Stimulated activated memory B cell treated with anti-CD40 and anti-IgM and Interleukin-4, amounts not matched to agents 10 μg/mL and 1 μg/mL and 100 μg/mL, for 72 hours (primary cell): Measurements from ENCODE around the gene RASGRP3.
"Not testable (repeated sequence)": the region's sequence is repeated elsewhere in the genome, so short reads cannot be mapped to it uniquely, and the experiment has no call there.

Experiments used
- ATAC-seq: fragments of 150-1000 bp; cut with Tn5 transposase; 2 replicates; pipeline ENCODE4 v1.10.0; 2021
- H3K27ac Mint-ChIP-seq: one replicate; pipeline ENCODE4 v1.8.0; 2022; ENCODE audit warnings: mild to moderate bottlenecking, mixed read lengths
- H3K27me3 Mint-ChIP-seq: one replicate; pipeline ENCODE4 v1.8.0; 2022; ENCODE audit warnings: mixed read lengths
- H3K36me3 Mint-ChIP-seq: one replicate; pipeline ENCODE4 v1.8.0; 2022; ENCODE audit warnings: mixed read lengths
- H3K4me1 Mint-ChIP-seq: one replicate; pipeline ENCODE4 v1.8.0; 2022; ENCODE audit warnings: mixed read lengths
- H3K4me3 Mint-ChIP-seq: one replicate; pipeline ENCODE4 v1.8.0; 2022; ENCODE audit warnings: mild to moderate bottlenecking, moderate library complexity, mixed read lengths
- H3K9me3 Mint-ChIP-seq: one replicate; pipeline ENCODE4 v1.8.0; 2022; ENCODE audit warnings: mixed read lengths

Gene RASGRP3

GRCh38 chr2:33476131-33476792, at the start of gene RASGRP3:
TSS of gene RASGRP3 (plus strand) at chr2:33476649. CDS start at chr2:33515137, 38,488 bp downstream.
- Mint-ChIP-seq H3K27ac (peak within 1 kb of the TSS; percentile 100), H3K9me3 (no peaks in the 10 kb centered on the region), H3K4me1 (peaks cover 40% of the 10 kb centered on the region), H3K4me3 (peak within 1 kb of the TSS; percentile 97), H3K36me3 (peaks cover 22% of the 10 kb centered on the region), H3K27me3 (no peaks in the 10 kb centered on the region)
- ATAC-seq, result peak; percentile 82

- ATAC-seq, result no peak
- Mint-ChIP-seq H3K27me3 (no peaks in the 10 kb centered on the region), H3K27ac (no peak overlapping the region), H3K4me1 (no peaks in the 10 kb centered on the region), H3K9me3 (no peaks in the 10 kb centered on the region), H3K4me3 (no peak overlapping the region), H3K36me3 (no peaks in the 10 kb centered on the region)
Observed at GRCh38 chr2:33426666-33427231, 49.7 kb upstream of the RASGRP3 start.

- H3K4me1 Mint-ChIP-seq, result no peaks in the 10 kb centered on the region
- H3K9me3 Mint-ChIP-seq, result no peaks in the 10 kb centered on the region
- no peaks in the 10 kb centered on the region for H3K36me3 Mint-ChIP-seq
- no peak overlapping the region for H3K27ac Mint-ChIP-seq
- H3K27me3 Mint-ChIP-seq, result no peaks in the 10 kb centered on the region
- no peak for ATAC-seq
- H3K4me3 Mint-ChIP-seq, result no peak overlapping the region
Observed at GRCh38 chr2:33430077-33430476, 46.4 kb upstream of the RASGRP3 start.

- Mint-ChIP-seq H3K9me3 (no peaks in the 10 kb centered on the region), H3K4me1 (no peaks in the 10 kb centered on the region)
- no peak for ATAC-seq
Observed at GRCh38 chr2:33430856-33431255, 45.6 kb upstream of the RASGRP3 start.

GRCh38 chr2:33432871-33433270, 43.6 kb upstream of the RASGRP3 start:
- Mint-ChIP-seq H3K9me3 (no peaks in the 10 kb centered on the region), H3K36me3 (no peaks in the 10 kb centered on the region), H3K27me3 (no peaks in the 10 kb centered on the region), H3K27ac (no peak overlapping the region), H3K4me1 (no peaks in the 10 kb centered on the region), H3K4me3 (no peak overlapping the region)
- no peak for ATAC-seq

More at GRCh38 chr2:33430856-33431255, 45.6 kb upstream of the RASGRP3 start:
- H3K4me3 Mint-ChIP-seq, result no peak overlapping the region
- H3K36me3 Mint-ChIP-seq, result no peaks in the 10 kb centered on the region
- no peaks in the 10 kb centered on the region for H3K27me3 Mint-ChIP-seq
- H3K27ac Mint-ChIP-seq, result no peak overlapping the region

GRCh38 chr2:33433279-33434235, 42.9 kb upstream of the RASGRP3 start:
- H3K4me3 Mint-ChIP-seq, result no peak overlapping the region
- H3K27me3 Mint-ChIP-seq, result no peaks in the 10 kb centered on the region
- H3K27ac Mint-ChIP-seq, result no peak overlapping the region
- H3K36me3 Mint-ChIP-seq, result no peaks in the 10 kb centered on the region
- H3K9me3 Mint-ChIP-seq, result no peaks in the 10 kb centered on the region
- no peak for ATAC-seq
- no peaks in the 10 kb centered on the region for H3K4me1 Mint-ChIP-seq

GRCh38 chr2:33435518-33435917, 40.9 kb upstream of the RASGRP3 start:
- Mint-ChIP-seq H3K27me3 (no peaks in the 10 kb centered on the region), H3K36me3 (no peaks in the 10 kb centered on the region), H3K27ac (no peak overlapping the region), H3K9me3 (no peaks in the 10 kb centered on the region), H3K4me3 (no peak overlapping the region), H3K4me1 (no peaks in the 10 kb centered on the region)
- ATAC-seq, result no peak

GRCh38 chr2:33436083-33436482, 40.4 kb upstream of the RASGRP3 start:
- ATAC-seq, result no peak
- no peaks in the 10 kb centered on the region for H3K36me3 Mint-ChIP-seq

GRCh38 chr2:33437297-33437696, 39.2 kb upstream of the RASGRP3 start:
- Mint-ChIP-seq H3K27ac (no peak overlapping the region), H3K36me3 (no peaks in the 10 kb centered on the region), H3K4me1 (no peaks in the 10 kb centered on the region), H3K27me3 (no peaks in the 10 kb centered on the region), H3K4me3 (no peak overlapping the region), H3K9me3 (no peaks in the 10 kb centered on the region)
- ATAC-seq, result no peak

More at GRCh38 chr2:33436083-33436482, 40.4 kb upstream of the RASGRP3 start:
- Mint-ChIP-seq H3K4me1 (no peaks in the 10 kb centered on the region), H3K27ac (no peak overlapping the region), H3K4me3 (no peak overlapping the region), H3K9me3 (no peaks in the 10 kb centered on the region), H3K27me3 (no peaks in the 10 kb centered on the region)

- no peaks in the 10 kb centered on the region for H3K27me3 Mint-ChIP-seq
- no peak for ATAC-seq
- no peaks in the 10 kb centered on the region for H3K9me3 Mint-ChIP-seq
- no peaks in the 10 kb centered on the region for H3K4me1 Mint-ChIP-seq
- H3K4me3 Mint-ChIP-seq, result no peak overlapping the region
- H3K36me3 Mint-ChIP-seq, result no peaks in the 10 kb centered on the region
- H3K27ac Mint-ChIP-seq, result no peak overlapping the region
Observed at GRCh38 chr2:33437815-33438214, 38.6 kb upstream of the RASGRP3 start.

- H3K4me3 Mint-ChIP-seq, result no peak overlapping the region
- no peak for ATAC-seq
Observed at GRCh38 chr2:33441235-33441810, 35.1 kb upstream of the RASGRP3 start.

GRCh38 chr2:33442052-33442451, 34.4 kb upstream of the RASGRP3 start:
- H3K36me3 Mint-ChIP-seq, H3K27ac Mint-ChIP-seq, H3K27me3 Mint-ChIP-seq, ATAC-seq, H3K4me1 Mint-ChIP-seq, H3K4me3 Mint-ChIP-seq, H3K9me3 Mint-ChIP-seq: not testable (repeated sequence)

More at GRCh38 chr2:33441235-33441810, 35.1 kb upstream of the RASGRP3 start:
- Mint-ChIP-seq H3K36me3 (no peaks in the 10 kb centered on the region), H3K27me3 (no peaks in the 10 kb centered on the region), H3K9me3 (no peaks in the 10 kb centered on the region), H3K4me1 (no peaks in the 10 kb centered on the region), H3K27ac (no peak overlapping the region)

- ATAC-seq, result no peak
- no peak overlapping the region for H3K27ac Mint-ChIP-seq
- H3K9me3 Mint-ChIP-seq, result no peaks in the 10 kb centered on the region
- no peaks in the 10 kb centered on the region for H3K36me3 Mint-ChIP-seq
- H3K27me3 Mint-ChIP-seq, result no peaks in the 10 kb centered on the region
- H3K4me1 Mint-ChIP-seq, result no peaks in the 10 kb centered on the region
- H3K4me3 Mint-ChIP-seq, result no peak overlapping the region
Observed at GRCh38 chr2:33442528-33443079, 33.8 kb upstream of the RASGRP3 start.

GRCh38 chr2:33443274-33443829, 33.1 kb upstream of the RASGRP3 start:
- Mint-ChIP-seq H3K27me3 (no peaks in the 10 kb centered on the region), H3K9me3 (no peaks in the 10 kb centered on the region), H3K4me1 (no peaks in the 10 kb centered on the region), H3K36me3 (no peaks in the 10 kb centered on the region), H3K27ac (no peak overlapping the region), H3K4me3 (no peak overlapping the region)
- no peak for ATAC-seq

- H3K36me3 Mint-ChIP-seq, result no peaks in the 10 kb centered on the region
- H3K4me3 Mint-ChIP-seq, result no peak overlapping the region
- H3K27me3 Mint-ChIP-seq, result no peaks in the 10 kb centered on the region
- ATAC-seq, result no peak
- H3K27ac Mint-ChIP-seq, result no peak overlapping the region
- H3K9me3 Mint-ChIP-seq, result no peaks in the 10 kb centered on the region
- no peaks in the 10 kb centered on the region for H3K4me1 Mint-ChIP-seq
Observed at GRCh38 chr2:33444967-33445366, 31.5 kb upstream of the RASGRP3 start.
